ENCODE results near the gene LENG8. TPM values are rescaled to one million over a fixed set of nuclear protein-coding genes. Genes with fewer than 3 reads are reported as not detected.

Gene LENG8
- total and polyA plus RNA-seq, 10 of the 15 experiments (the other 5 are each of a cell fraction or from before 2014, with no cell fraction given): 2.3 to 145 (median 34.4) TPM

DNA sequence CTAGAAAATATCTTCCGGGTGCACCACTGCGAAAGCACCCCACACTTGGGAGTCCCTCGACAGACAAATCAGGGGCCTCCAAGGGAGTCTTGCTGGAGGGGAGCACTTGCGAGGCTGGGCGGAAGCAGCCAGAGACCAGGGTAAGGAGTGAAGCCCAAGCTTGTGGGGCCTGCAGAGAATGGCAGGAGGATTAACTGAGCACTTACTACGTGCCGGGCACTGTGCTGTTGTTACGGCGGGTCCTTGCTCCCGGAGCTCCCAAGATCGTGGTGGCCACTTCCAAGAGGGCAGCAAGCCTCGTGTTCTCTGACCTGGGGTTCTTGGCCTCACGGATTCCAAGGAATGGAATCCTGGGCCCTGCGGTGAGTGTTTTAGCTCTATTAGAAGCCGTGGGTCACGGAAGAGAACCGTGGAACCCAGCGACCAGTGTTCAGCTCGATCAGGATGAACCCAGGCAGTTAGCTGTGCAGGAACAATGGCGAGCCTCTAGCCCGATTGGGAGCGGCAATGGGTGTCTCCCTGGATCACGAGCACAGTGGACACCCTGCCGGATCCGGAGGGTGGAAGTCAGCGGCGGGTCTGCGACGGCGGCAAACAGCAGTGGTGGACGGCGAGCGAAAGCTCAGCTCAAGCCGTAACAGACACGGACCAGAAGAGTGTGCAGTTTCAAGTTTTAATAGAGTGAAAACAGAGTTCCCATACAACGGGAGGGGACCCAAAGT, 24.2 kb upstream of the LENG8 start (continued):
- TF ChIP-seq, protein P1, sequence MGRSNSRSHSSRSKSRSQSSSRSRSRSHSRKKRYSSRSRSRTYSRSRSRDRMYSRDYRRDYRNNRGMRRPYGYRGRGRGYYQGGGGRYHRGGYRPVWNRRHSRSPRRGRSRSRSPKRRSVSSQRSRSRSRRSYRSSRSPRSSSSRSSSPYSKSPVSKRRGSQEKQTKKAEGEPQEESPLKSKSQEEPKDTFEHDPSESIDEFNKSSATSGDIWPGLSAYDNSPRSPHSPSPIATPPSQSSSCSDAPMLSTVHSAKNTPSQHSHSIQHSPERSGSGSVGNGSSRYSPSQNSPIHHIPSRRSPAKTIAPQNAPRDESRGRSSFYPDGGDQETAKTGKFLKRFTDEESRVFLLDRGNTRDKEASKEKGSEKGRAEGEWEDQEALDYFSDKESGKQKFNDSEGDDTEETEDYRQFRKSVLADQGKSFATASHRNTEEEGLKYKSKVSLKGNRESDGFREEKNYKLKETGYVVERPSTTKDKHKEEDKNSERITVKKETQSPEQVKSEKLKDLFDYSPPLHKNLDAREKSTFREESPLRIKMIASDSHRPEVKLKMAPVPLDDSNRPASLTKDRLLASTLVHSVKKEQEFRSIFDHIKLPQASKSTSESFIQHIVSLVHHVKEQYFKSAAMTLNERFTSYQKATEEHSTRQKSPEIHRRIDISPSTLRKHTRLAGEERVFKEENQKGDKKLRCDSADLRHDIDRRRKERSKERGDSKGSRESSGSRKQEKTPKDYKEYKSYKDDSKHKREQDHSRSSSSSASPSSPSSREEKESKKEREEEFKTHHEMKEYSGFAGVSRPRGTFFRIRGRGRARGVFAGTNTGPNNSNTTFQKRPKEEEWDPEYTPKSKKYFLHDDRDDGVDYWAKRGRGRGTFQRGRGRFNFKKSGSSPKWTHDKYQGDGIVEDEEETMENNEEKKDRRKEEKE (IDR thresholded peaks at IDR 0.05): no peak
- TF ChIP-seq SUPT20H (IDR thresholded peaks at IDR 0.05; ENCODE audit: borderline replicate concordance, control insufficient read depth, low read depth, low read length) (no peak), YBX1 (IDR thresholded peaks at IDR 0.05) (no peak), MEF2A (IDR thresholded peaks at IDR 0.05; ENCODE audit: insufficient read depth, low read depth, low read length) (no peak), SRF (IDR thresholded peaks at IDR 0.05; ENCODE audit: low read depth in 2 of 2, low read length in 2 of 2) (no peak), STAT1 (conservative IDR thresholded peaks at IDR 0.05) (no peak), DPF2 (IDR thresholded peaks at IDR 0.05) (no peak)

DNA sequence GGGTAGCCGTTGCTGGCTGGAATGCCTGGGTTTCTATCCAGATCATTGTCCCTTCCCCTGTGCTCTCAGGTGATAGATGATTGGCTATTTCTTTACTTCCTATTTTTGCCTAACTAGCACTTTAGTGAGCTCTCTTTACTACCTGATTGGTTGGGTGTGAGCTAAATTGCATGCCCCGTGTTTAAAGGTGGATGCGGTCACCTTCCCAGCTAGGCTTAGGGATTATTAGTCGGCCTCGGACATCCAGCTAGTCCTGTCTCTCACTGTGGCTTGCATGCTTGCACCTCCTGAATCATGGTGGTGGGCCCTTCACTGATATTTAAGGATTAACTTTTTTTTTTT, 23.6 kb upstream of the LENG8 start:
- Histone ChIP-seq H3K27me3 (replicated peaks in 1 of 2; ENCODE audit: control insufficient read depth in 2 of 2, insufficient read depth in 2 of 2, low read length in 1 of 2) (no peaks in the 10 kb centered on the region; a peak in 1 of 4 replicates), H3K27ac (ENCODE audit: control insufficient read depth, insufficient read depth) (no peak overlapping the region), H2AFZ (ENCODE audit: control insufficient read depth, low read depth, low read length) (no peak overlapping the region), H3K36me3 (ENCODE audit: control insufficient read depth in 2 of 2, insufficient read depth in 2 of 2, low read length in 1 of 2) (no peaks in the 10 kb centered on the region), H3K79me2 (ENCODE audit: control insufficient read depth, insufficient read depth, low read length) (no peaks in the 10 kb centered on the region), H3K4me1 (ENCODE audit: control insufficient read depth, insufficient read depth, low read length) (no peaks in the 10 kb centered on the region), H3K9ac (ENCODE audit: control insufficient read depth, insufficient read depth, low read length) (no peak overlapping the region), H3K4me3 (no peak overlapping the region), H3K4me2 (ENCODE audit: control insufficient read depth, insufficient read depth) (no peak overlapping the region), H4K20me1 (ENCODE audit: control insufficient read depth, insufficient read depth) (no peaks in the 10 kb centered on the region), H3K9me3 (replicated peaks; ENCODE audit: control insufficient read depth, insufficient read depth, low read length) (no peaks in the 10 kb centered on the region)
- ChIA-PET RAD21 (ENCODE audit: unreplicated experiment) (no interaction called here), CTCF (no interaction called here), SMC1A (ENCODE audit: uncharacterized antibody, unreplicated experiment) (no interaction called here), POLR2A (no interaction called here)
- 40% methylated on average over 5 of the region's 5 CpGs for WGBS (ENCODE audit: insufficient coverage, insufficient replicate concordance, low lambda C conversion rate, missing lambda C conversion rate)
- DNase-seq (ENCODE audit: low read depth, low spot score): no peak
- no TSS peak for BruUV-seq (replicated peaks)
- FAIRE-seq: no peak
- in situ Hi-C loops (cut with MboI) (no loop called here), intact Hi-C loops (cut with micrococcal nuclease; ENCODE audit: unreplicated experiment) (no loop called here)
- ATAC-seq: no peak
- TF ChIP-seq MYC (IDR thresholded peaks at IDR 0.05; ENCODE audit: insufficient read depth, insufficient read length, insufficient replicate concordance, low read length, severe bottlenecking) (no peak), EGR1 (IDR thresholded peaks at IDR 0.05; ENCODE audit: borderline replicate concordance in 1 of 2, low read depth in 2 of 2, low read length in 2 of 2) (no peak), STAT1 (conservative IDR thresholded peaks at IDR 0.05) (no peak), JUND (IDR thresholded peaks at IDR 0.05; ENCODE audit: low read depth, low read length) (no peak), NRF1 (conservative IDR thresholded peaks at IDR 0.05; ENCODE audit: low read depth, low read length) (no peak)
- TF ChIP-seq, protein P2, sequence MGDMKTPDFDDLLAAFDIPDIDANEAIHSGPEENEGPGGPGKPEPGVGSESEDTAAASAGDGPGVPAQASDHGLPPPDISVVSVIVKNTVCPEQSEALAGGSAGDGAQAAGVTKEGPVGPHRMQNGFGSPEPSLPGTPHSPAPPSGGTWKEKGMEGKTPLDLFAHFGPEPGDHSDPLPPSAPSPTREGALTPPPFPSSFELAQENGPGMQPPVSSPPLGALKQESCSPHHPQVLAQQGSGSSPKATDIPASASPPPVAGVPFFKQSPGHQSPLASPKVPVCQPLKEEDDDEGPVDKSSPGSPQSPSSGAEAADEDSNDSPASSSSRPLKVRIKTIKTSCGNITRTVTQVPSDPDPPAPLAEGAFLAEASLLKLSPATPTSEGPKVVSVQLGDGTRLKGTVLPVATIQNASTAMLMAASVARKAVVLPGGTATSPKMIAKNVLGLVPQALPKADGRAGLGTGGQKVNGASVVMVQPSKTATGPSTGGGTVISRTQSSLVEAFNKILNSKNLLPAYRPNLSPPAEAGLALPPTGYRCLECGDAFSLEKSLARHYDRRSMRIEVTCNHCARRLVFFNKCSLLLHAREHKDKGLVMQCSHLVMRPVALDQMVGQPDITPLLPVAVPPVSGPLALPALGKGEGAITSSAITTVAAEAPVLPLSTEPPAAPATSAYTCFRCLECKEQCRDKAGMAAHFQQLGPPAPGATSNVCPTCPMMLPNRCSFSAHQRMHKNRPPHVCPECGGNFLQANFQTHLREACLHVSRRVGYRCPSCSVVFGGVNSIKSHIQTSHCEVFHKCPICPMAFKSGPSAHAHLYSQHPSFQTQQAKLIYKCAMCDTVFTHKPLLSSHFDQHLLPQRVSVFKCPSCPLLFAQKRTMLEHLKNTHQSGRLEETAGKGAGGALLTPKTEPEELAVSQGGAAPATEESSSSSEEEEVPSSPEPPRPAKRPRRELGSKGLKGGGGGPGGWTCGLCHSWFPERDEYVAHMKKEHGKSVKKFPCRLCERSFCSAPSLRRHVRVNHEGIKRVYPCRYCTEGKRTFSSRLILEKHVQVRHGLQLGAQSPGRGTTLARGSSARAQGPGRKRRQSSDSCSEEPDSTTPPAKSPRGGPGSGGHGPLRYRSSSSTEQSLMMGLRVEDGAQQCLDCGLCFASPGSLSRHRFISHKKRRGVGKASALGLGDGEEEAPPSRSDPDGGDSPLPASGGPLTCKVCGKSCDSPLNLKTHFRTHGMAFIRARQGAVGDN (IDR thresholded peaks at IDR 0.05): no peak

Data from GM12878 (cell line).